IPS-11a (cell line): ENCODE measurements around the gene FSTL4.

Experiments used
- H3K4me3 ChIP-seq: one replicate; pipeline ENCODE4 v1.5.1; 2013; ENCODE audit warnings: low read depth, low read length, control low read depth

FSTL4 gene

DNA sequence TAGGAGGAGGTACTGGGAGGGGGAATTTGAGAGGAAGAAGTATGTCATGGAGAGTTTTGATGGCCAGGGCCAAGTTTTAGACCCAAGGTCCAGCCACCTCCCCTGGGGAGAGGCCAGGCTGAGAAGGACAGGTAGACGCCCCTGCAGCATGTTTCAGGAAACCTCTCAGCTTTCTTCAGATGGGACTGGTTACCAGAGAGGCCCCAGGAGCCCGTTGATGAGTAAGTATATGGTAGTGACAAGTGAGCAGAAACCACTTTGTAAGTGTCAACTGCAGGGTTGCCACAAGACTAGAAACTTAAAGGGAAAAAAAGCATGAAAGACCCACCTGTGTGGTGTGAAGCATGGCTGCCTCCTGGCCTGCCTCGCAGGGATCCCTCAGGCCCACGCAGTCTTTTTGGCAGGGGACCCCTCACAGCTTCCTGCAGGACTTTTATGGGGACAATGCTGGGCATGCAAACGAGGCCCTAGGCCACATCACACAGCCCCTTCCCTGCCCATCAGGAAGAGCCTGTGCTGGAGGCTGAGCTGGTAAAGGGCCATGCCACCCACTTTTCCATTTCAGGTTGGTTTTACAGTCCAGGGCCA lies 255.9 kb downstream of the FSTL4 start:
- H3K4me3 ChIP-seq = no peak overlapping the region

DNA sequence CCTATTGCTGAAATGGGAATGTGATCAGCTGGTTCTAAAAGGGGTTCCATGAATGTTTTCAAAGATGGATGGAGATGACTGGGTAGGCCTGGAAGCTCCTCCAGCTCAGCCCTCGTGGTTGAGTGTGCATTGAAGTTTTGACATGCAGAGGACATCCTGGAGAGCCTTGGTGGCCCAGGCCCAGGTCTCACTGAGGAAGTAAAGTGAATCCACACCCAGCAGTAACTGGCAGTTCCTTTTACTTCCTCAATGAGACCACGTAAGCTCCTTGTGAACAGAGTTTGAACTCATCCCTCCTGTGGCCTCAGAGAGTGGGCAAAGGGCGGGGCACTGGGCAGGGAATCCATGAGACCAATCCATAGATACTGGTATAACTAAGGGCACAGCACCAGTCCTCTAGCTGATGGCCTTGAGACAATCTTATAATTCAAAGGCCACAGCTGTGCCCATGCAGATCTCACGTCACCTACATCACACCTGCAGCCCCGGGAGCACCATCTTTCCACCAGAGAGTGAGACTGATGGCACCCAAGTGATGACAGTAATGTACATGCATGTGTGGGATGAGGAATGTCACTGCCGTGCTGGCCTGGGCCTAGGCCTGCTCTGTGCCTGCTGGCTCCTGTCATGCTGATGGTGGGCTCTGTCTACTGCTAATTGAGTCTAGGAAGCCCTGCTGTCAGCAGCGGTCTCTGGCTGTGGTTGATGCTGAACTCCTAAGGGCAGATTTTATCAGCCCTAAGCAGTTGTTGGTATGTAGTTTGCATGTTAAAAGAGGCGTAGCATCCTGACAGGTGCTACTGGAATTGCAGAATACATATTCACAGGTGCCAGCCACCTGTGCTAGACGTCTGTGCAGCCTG lies 257.8 kb downstream of the FSTL4 start:
- no peak overlapping the region for H3K4me3 ChIP-seq

DNA sequence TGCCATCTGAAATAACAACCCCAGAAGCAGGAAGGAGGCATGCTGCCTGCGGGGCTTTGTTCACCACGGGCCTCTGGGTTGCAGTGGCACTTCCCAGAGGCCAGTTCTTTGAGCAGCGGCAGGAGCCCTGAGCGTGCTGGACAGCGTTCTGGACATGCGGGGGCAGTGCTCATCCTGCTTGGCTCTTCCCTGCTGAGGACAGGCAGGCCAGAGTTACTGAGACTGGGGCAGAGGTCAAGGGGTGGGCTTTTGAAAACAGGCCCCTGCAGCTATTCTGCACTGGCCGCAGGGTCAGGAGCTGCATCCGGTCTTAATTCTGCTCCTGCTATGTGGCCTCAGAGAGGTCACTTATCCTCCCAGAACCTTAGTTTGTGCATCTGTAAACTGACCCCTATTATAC lies 258.6 kb downstream of the FSTL4 start:
- H3K4me3 ChIP-seq = no peak overlapping the region

DNA sequence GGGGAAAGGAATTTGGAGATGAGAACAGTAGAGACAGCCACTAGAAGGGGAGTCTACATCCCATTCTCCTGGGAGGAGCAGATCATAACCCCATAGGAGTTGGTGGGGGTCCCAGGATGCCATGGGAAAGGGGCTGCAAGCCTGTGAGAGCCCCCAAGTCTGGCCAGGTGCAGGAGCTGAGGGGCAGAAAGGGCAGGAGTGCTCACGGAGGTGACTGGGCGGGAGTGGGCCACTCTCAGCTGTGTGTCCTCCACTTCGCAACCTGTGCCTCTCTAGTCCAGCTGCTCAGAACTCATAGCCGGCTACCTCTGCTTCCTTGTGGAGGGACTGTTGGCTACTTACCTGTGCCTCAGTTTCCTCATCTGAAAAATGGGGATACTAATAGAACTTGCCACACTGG lies 263.9 kb downstream of the FSTL4 start:
- no peak overlapping the region for H3K4me3 ChIP-seq

DNA sequence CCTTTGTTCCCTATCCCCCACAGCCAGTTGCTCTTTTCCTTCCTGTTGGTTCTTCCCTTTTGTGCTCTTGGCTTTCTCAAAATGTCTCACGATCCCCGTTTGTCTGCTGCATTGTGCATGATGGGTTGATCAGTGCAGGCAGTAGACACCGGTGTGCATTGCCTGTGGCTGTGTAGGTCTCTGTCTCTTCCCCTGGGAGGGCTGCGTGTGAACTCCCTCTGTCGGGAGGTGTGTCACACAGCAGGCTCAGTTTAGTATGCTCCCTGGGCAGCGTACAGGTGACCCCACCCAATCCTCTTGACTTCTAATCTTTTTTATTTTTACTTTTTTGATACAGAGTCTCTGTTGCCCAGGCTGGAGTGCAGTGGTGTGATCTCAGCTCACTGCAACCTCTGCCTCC lies 265.3 kb downstream of the FSTL4 start:
- H3K4me3 ChIP-seq = no peak overlapping the region

DNA sequence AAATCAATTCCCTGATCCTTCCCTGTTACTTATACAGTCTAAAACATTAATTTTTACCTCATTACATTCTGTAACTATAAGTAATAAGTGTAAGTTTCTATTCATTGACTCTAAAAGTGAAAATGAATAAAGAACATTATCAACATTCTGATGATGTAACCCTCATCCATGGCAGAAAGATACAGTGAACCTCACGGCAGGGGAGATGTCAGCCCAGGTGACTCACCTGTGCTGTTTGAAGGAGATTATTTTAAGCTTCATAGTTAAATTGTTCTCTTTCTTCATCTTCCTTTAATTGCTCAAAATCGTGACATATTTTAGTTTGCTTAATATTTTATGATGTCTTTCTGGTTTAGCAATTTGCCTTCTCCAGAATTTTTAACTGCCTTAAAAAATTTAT lies 268.1 kb downstream of the FSTL4 start:
- no peak overlapping the region for H3K4me3 ChIP-seq

DNA sequence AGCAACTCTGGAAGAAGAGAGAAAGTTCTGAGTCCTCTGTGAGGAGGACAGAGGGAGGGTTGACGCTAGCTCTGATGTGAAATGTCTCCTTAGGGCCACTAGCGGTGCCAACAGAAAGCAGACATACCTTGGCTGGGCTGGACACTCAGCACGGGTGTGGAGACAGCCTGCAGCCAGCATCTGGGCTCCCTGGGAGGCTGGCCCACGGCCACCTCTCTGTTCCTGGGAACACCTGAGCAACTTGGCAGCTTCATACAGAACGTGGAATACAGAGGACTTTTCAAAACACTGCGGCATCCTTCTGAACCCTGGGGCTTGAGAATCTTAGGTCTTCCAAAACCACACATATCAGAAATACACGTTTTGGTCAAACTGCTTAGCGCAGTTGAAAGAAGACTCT lies 269.1 kb downstream of the FSTL4 start:
- H3K4me3 ChIP-seq = no peak overlapping the region

DNA sequence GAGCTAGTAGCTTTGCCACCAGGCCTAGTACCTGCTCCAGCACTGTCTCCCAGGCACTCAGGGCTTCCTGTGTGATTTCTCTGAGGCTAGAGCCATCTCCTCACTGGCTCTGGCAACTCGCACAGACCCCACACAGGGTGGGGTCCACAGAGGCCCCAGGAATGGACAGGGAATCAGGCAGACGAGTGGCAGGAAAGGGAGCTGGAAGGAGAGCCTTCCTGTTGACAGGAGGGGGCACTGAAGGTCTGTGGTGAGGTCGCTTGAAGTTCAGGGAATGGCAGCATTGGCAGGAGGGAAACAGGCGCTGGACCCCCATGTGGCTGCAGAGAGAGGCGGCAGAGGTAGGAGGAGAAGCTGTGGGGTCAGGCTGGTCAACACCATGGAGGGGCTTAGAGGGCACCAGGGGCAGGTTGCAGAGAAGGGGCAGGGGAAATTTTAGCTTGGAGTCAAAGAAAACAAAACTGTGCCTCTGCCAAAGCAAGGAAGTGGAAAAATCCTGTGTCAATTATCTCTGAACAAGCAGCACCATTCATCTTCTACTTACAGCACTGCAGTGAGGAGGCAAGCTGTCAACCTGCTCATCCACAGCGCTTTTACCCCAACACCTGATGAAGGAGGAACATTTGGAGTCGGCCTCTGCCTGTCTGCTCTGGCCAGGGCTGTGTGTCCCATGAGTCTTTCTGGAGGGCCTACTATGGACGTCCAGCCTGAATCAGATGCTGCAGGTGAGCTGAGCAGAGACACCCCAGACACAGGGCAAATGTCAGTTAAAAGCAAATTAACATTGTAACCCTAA lies 270.2 kb downstream of the FSTL4 start:
- no peak overlapping the region for H3K4me3 ChIP-seq

DNA sequence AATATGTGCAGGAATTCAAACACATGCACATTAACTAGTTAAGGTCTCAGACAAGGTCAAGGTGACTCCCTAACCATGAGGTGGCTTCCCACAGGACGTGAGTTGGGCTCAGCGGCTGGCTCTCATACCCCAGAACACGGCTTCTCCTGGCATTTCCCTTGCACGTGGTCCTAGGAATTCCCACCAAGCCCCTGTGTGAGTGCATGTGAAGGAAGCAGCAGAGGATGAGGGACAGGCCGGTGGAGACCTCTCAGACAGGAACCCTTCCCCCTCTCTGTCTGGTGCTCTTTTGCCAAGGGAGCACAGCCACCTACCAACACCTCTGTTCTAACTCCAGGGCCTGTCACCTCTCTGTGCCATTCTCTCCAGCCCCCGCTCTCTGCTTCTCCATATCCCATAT lies 271.0 kb downstream of the FSTL4 start:
- no peak overlapping the region for H3K4me3 ChIP-seq

DNA sequence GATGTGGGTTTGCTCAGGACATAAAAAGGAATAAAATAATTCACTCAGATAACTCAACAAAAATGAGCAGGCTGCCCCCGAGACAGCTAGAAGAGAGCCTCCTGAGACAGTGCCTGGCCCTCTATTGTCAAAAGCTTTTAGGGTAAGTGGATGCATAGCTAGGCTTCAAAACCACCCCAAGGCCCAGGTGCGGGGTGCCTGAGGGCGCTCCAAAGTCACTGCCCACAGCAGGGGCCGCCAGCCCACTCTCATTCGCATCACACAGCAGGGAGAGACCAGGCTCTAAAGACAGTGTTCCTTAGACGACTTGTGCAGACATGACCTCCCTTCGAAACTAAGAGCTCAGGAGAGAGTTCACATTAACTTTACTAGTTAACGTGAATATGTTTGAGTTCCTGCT lies 271.5 kb downstream of the FSTL4 start:
- no peak overlapping the region for H3K4me3 ChIP-seq

DNA sequence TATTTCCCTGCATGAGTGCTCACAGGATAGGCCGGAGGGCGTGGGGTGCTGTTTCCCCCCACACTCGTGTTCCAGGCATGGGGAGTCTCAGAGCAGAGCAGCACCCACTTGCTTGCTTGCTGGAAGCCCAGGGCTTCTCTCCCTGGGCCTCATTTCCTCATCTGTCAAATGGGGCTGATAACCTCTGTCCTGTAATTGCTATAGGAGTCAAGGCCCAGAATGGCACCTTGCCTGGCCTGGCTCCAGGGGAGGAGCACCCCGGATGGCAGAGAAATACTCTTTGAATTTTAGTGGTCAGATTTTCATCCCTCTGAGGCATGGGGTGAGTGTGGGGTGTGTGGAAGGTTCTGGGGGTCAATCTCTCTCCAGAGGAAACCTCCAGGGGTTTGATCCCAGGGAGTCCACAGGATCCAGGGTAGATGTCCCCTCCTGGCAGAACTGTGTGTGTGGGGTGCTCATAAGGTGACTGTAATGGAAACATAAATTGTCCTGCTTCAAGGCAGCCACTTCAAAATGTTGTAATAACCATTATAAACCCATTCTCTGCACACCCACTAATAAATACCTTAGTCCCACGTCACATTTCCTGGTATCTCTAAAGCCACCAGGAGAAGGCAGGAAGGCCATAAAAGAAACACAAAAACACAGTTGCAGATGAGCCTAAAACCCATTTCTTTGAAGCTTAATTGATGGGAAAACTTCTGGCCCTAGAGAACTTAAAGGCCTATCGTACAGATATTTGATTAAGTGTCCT lies 272.2 kb downstream of the FSTL4 start:
- H3K4me3 ChIP-seq = no peak overlapping the region

DNA sequence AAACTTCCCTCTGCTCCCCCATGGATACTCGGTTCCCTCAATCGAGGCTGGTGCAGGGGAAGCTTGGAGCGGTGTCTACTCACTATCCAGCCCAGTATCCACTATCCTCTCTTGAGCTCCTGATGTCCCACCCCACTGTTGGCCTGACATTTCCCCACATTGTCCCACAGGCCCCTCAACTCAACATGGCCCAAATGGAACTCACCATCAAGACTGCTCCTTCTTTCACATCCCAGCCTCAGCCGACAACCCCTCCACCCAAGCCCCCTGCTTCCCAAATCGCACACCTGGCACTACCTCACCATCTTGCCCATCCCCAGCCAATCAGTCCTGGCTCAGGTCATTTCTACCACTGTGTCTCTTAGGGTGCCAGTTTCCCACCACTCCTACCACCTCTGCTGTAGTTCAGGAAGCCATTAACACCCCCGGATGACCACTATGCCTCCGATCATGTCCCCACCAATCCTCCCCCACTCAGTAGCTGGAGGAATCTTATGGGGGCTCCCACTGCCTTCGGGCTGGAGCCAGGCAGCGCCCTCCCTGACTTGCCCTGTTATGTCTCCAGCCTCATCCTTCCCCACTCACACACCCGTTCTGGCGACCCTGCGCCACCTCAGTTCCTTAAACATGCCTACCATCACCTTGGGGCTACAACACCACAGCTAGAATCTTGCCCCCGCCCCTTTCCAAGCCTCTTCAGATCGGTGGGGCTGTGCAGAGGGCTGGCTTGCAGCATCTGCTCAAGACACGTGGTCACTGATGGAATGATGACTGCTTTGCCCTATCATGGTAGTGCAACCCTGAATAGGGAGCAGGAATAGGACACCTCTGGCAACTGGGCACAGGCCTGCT lies 273.6 kb downstream of the FSTL4 start:
- H3K4me3 ChIP-seq = no peak overlapping the region

DNA sequence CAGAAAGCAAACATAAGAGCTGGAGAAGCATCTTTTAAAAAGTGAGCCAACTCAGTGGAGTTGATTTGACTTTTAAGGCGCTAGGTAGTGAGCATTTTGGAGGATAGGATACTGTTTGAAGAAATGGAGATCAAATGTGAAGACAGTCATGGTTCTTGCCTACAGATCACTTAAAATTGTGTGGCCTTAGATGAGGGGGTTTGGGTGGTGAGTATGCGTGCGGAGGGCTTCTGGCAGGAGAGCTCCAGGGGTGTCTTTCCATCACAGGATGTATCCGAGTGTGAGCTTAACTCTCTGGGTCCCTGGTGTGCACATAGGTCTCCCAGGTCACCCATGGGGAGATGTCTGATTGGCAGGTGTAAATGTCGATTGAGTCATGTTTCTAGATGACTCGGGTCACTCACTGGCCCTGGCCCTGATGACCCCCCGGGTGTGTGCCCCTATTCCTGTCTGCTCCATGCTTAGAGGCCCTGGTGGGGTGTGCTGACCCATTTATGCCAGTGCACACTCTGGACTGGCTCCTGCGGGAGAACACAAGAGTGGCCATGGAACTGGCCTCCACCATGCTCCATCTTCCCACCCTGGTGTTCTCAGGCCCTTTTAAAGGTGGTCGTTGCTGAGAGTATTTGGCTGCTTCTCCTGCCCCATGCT lies 274.4 kb downstream of the FSTL4 start:
- H3K4me3 ChIP-seq = no peak overlapping the region

DNA sequence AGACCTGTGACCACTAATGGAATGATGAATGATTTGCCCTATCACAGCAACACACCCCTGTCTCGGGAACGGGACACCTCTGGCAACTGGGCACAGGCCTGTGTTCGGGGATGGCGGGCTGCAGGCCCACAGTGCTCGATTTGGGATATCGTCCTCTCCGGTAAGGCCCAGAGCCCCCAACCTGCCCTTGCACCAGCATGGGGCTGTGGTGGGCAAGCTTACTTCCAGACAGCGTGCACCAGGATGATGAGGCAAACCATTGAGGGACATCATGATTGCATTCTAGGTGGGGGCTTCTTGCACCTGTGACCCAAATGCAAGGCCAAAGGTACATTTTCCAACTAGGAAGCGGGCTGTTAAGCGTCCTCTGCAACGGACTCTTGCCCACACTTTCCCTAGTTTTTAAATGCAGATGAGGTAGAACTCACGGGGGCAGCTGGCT lies 275.4 kb downstream of the FSTL4 start:
- H3K4me3 ChIP-seq = no peak overlapping the region

DNA sequence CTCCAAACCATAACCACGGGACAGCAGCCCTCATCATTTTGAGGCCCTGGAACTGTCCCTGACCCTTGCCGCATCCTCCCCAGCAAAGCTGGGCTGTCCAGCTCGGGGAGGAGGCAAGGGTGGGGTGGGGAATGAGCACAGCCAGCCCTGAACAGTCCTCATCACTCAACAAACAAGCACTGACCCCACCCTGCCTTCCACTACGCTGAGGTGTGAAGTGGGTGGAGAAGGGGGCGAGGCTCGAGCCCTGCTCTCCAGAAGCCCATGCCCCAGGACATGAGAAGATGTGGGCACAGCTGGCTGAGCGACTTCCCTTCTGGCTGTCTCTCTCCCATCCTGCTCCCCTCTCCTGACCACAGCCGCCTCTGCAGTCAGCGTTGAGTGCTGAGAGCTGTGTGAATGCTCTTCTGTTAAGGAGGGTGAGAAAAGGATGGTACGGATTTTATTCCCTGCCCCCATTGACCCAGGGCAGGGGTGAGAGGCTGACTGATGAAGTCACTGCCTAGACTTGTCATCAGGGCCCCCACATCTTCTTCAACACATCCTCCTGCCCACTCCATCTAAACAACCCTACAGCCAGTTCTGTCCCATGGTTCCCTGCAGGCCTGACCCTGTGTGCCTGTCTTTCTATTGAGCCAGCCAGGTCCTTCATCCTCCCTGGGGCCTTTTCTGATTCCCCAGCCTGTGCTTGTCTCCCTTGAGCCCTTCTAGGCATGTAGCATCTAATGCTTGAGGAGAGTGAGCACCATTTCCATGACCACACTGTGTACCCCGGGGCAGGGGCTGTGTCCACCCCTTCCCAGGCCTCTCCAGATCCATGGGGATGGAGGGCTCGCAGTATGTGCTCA lies 276.0 kb downstream of the FSTL4 start:
- no peak overlapping the region for H3K4me3 ChIP-seq

DNA sequence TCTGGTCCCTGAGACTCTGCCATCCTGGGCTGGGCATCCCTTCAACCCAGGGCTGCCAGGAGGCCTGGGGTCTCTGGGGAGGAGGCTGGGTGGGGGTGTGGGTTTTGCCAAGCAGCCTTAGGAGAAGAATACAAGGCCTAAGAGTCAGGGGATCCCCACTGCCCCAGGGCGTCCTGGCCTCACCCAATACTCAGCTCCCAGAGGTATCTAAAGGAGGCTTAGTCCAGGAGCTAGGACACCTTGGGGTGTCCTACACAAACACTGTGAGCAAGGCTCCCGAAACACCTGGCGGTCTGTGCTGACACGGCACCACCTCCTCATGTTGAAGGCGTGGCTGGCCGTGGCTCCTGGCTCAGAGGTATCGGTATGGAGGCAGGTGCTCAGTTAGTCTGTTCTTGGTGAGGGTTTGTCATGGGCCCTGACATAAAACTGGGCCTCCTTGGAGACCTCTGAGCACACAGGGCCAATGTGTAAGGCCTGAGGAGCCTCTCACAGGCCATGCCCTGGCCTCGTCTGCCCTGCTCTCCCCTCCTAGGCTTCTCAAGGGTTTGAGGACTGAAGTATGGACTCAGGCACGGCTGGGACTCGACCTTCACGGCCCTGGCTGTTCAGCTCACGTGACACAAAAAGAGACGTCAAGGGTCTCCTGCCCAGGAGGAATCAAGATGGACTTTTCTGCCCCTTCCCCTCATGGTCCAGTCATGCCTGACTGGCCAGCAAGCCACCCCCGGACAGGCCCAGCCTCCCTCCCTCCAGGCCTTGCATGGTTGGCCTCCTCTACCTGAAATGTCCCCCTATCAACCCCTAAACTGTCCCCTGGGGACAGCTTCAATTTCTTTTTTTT lies 277.3 kb downstream of the FSTL4 start:
- no peak overlapping the region for H3K4me3 ChIP-seq

DNA sequence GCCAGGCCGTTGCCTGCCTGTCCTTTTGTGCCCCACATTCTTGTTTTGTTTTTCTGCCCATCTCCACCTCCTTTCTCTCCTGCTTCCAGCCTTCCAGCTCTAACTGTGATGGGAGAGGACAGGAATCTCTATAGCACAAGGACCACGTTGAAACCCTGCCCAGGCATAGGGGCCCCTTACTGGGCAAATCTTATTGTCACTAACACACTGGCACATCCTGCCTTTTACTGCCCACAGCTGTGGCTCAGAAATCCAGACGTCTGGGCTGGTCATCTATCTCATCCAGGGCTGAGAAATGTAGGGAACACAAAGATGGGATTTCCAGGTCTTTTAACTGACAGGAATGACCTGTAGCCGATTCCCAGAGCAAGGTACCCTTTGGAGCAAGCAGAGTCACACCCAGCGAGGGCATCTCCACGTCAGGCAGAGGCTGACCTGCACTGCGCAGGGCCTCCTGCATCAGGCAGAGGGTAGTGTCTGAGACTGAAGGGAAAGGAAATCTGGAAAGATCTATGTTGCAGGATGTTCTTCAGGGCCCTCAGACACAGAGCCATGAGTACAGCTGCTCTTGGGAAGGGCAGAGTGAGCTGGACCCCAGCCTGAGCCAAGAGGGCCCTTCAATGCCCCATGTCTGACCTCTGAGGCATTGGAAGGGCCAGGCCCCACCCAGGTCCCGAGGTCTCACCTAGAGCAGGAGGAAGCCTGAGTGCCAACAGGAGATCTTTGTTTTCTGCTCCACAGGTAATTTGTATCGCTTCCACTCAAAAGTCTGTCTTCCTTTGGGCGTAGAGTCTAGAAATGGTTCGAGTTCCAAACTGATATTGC lies 278.8 kb downstream of the FSTL4 start:
- no peak overlapping the region for H3K4me3 ChIP-seq
